Lung (tissue), 12 donors: ENCODE results near the gene PDE3B. TPM values are rescaled to one million over a fixed set of nuclear protein-coding genes. Genes with fewer than 3 reads are reported as not detected.

Source experiments
- ATAC-seq: fragments of 200-7000 bp; cut with Tn5 transposase; one replicate; pipeline ENCODE4 v1.9.1; 2020; ENCODE audit warnings: moderate number of reproducible peaks; ENCODE audit not compliant: insufficient read depth, low FRiP score
- DNase-seq, 3 donors: peaks; one replicate each; pipeline ENCODE4 v3.0.0-alpha.2; 2013 to 2017
- H3K27ac ChIP-seq, 2 donors: one replicate each; pipeline ENCODE4 v1.5.1; 2013; ENCODE audit warnings: mild to moderate bottlenecking in 2 of 2, moderate library complexity in 2 of 2, control low read depth in 1 of 2, inconsistent platforms in 1 of 2, low read depth in 1 of 2, low read length in 1 of 2
- H3K27me3 ChIP-seq, 3 donors: one replicate each; pipeline ENCODE4 v1.5.1; 2013; ENCODE audit warnings: low read length in 2 of 3; ENCODE audit not compliant: control insufficient read depth in 3 of 3, insufficient read depth in 3 of 3
- H3K36me3 ChIP-seq, 4 donors: one replicate each; pipeline ENCODE4 v1.5.1; 2013; ENCODE audit warnings: low read length in 4 of 4, mild to moderate bottlenecking in 1 of 4, moderate library complexity in 1 of 4; ENCODE audit not compliant: control insufficient read depth in 4 of 4, insufficient read depth in 4 of 4
- H3K4me1 ChIP-seq, 5 donors: one replicate each; pipeline ENCODE4 v1.5.1; 2013; ENCODE audit warnings: low read length in 5 of 5, mild to moderate bottlenecking in 2 of 5, moderate library complexity in 1 of 5; ENCODE audit not compliant: control insufficient read depth in 5 of 5, insufficient read depth in 5 of 5
- H3K4me3 ChIP-seq: one replicate; pipeline ENCODE4 v1.5.1; 2013; ENCODE audit warnings: mild to moderate bottlenecking, control low read depth, moderate library complexity
- H3K9ac ChIP-seq, 2 donors: one replicate each; pipeline ENCODE4 v1.5.1; 2013; ENCODE audit warnings: low read length in 2 of 2, control low read depth in 1 of 2; ENCODE audit not compliant: insufficient read depth in 1 of 2
- H3K9me3 ChIP-seq, 4 donors: one replicate each; pipeline ENCODE4 v1.5.1; 2013; ENCODE audit warnings: low read length in 3 of 4, mild to moderate bottlenecking in 1 of 4, moderate library complexity in 1 of 4; ENCODE audit not compliant: control insufficient read depth in 4 of 4, insufficient read depth in 3 of 4
- WGBS, 2 donors: extraction: QIAGEN DNeasy Blood & Tissue Kit; methylation state at CpG; one replicate each; pipeline ENCODE4 v1.1.7; 2013; 5-methylcytosine and 5-hydroxymethylcytosine counted together
- polyA plus RNA-seq, 2 donors: library from polyadenylated mRNA; stranded (reverse); fragments of 200-250 nt; gene quantifications; one replicate each; pipeline ENCODE4 v1.2.1, GENCODE V29; 2013
- total RNA-seq, 2 donors: library from RNA; depleted of rRNA in 1 of 2; stranded (reverse); fragments of >200 nt in 1 of 2; gene quantifications; one replicate each; pipeline ENCODE4 v1.2.1, GENCODE V29; 2014 to 2021
- TF ChIP-seq, protein P1 (sequence below): IDR thresholded peaks from 2 replicates; pipeline ENCODE4 v1.5.1; 2012; ENCODE audit warnings: mild to moderate bottlenecking; ENCODE audit errors: control extremely low read depth, extremely low read depth
- donor health status: control.
- donor health status: control.
- donor health status: Bipolar disorder and iron deficiency.
- donor health status: healthy.
- donor health status: DM: yes; HTN: yes; CAD: no.

The PDE3B gene
- total and polyA plus RNA-seq, 4 donors: 3.3 to 79.2 (median 11.5) TPM

DNA sequence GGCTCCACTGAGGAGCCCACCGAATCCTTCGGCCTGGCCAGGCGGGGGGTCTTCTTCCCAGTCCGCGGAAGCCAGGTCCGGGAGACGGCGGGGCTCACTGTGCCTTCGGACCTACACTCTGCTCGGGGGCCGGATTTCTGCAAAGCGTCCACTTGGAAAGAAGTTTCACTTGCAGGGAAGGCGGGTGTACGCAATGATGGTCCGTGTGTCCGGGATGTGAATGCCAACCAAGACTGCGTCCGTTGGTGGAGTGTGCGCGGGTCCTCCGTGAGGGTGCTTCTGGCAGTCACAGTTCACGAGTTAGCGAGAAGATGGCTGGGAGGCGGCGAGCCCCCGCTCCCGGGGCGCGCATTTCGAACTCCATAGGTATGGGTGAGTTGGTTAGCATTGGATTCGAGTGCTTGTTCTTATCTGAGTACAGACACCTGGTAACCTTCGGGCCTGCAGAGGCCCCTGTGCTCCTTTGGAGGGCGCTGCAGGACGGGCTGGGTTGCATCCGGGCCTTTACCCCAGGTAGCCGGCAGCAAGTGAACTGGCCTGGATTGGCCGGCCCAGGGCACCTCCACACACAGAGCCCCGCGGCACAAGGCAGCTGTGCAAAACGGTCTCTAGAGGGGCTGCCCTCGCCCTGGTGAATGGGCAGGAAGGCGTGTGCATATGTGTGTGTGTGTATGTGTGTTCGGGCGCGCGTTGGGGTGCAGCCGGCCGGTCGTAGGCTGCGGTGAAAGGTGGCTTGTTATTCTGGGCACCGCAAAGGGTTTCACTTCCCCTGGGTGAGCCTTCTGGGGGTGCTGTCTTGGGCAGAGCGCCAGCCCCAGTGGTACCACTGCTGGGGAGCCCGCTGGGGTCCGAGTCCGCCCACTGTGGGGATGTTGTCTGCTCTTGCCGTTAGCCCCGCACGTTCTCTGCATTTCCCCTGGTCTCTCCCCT, 261.8 kb downstream of the PDE3B start:
- DNase-seq (peak; percentile 51 to 73 (median 61)), ATAC-seq (peak; percentile 59)
- Histone ChIP-seq H3K27ac (peak overlapping the region in 1 of 2 donors; percentile 23), H3K9me3 (no peaks in the 10 kb centered on the region), H3K4me1 (peaks cover 0 to 4% (median 3%) of the 10 kb centered on the region in 5 donors), H3K27me3 (peaks cover 0 to 2% (median 0%) of the 10 kb centered on the region in 3 donors), H3K4me3 (peak overlapping the region; percentile 6), H3K9ac (peak overlapping the region; percentile 71 to 81), H3K36me3 (no peaks in the 10 kb centered on the region)
- TF ChIP-seq, protein P1, sequence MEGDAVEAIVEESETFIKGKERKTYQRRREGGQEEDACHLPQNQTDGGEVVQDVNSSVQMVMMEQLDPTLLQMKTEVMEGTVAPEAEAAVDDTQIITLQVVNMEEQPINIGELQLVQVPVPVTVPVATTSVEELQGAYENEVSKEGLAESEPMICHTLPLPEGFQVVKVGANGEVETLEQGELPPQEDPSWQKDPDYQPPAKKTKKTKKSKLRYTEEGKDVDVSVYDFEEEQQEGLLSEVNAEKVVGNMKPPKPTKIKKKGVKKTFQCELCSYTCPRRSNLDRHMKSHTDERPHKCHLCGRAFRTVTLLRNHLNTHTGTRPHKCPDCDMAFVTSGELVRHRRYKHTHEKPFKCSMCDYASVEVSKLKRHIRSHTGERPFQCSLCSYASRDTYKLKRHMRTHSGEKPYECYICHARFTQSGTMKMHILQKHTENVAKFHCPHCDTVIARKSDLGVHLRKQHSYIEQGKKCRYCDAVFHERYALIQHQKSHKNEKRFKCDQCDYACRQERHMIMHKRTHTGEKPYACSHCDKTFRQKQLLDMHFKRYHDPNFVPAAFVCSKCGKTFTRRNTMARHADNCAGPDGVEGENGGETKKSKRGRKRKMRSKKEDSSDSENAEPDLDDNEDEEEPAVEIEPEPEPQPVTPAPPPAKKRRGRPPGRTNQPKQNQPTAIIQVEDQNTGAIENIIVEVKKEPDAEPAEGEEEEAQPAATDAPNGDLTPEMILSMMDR: no peak
- WGBS, 2 donors: 2 to 11% methylated on average over 56 to 58 of the region's 58 CpGs

DNA sequence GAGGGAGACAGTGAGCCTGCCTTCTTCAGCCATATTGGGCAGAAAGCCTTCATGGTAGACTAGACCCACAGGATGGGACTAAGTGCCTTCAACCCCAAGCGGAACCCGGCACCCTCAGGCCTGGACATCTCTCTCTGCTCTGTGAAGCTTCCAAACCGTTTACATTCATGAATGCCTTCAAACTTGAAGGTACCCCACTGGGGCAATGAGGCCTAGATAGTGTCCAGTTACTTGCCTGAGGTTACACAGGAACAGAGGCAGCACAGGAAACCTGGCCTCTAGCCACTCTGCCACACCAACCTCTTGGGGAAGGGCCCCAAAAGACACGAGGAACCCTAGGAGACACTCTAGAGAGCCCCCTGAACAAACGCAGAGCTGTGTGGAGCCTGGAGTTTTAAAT, 263.0 kb downstream of the PDE3B start:
- WGBS, 2 donors: 85 to 90% methylated on average over 5 of the region's 5 CpGs
- no peak for ATAC-seq
- Histone ChIP-seq H3K9ac (no peak overlapping the region), H3K4me1 (peaks cover 0 to 4% (median 3%) of the 10 kb centered on the region in 5 donors), H3K27ac (no peak overlapping the region), H3K27me3 (peaks cover 0 to 2% (median 0%) of the 10 kb centered on the region in 3 donors), H3K9me3 (no peaks in the 10 kb centered on the region), H3K4me3 (no peak overlapping the region), H3K36me3 (no peaks in the 10 kb centered on the region)
- DNase-seq: no peak
- TF ChIP-seq, protein P1: no peak

DNA sequence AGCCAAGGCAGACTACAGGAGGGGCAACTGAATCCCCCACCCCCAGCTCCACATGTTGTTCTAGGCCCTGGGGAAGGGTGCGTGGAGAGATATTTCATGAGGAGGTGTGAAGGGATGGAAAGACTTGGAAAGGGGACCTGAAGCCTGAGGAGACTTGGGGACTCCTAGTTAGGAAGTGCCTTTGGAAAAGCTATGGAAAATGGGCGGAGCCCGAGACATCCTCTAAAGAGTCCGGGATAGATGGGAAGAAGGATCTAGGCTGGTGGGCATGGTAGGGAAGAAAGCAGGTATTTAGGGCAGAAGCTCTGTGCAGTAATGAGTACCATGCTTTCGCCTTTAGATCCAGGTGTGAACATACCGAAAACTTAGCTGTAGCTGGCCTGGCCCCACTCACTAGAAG, 263.4 kb downstream of the PDE3B start:
- Histone ChIP-seq H3K9ac (no peak overlapping the region), H3K4me1 (peaks cover 0 to 4% (median 3%) of the 10 kb centered on the region in 5 donors), H3K36me3 (no peaks in the 10 kb centered on the region), H3K4me3 (no peak overlapping the region), H3K9me3 (no peaks in the 10 kb centered on the region), H3K27ac (no peak overlapping the region), H3K27me3 (peaks cover 0 to 2% (median 0%) of the 10 kb centered on the region in 3 donors)
- TF ChIP-seq, protein P1: no peak
- 95 to 97% methylated on average over 6 of the region's 6 CpGs for WGBS, 2 donors
- DNase-seq: no peak
- ATAC-seq: no peak
